NCI-H524 treated with DMSO at 0.1 percent for 48 hours (cell line): ENCODE results near the gene CSNK1G3.

Experiments used
- DNase-seq: peaks from one replicate; lab custom pipeline; 2025; lab: John Stamatoyannopoulos, UW

The CSNK1G3 gene

GRCh38 chr5:123514615-123515355 is 2.8 kb downstream of the CSNK1G3 start:
- DNase-seq: no peak

DNA sequence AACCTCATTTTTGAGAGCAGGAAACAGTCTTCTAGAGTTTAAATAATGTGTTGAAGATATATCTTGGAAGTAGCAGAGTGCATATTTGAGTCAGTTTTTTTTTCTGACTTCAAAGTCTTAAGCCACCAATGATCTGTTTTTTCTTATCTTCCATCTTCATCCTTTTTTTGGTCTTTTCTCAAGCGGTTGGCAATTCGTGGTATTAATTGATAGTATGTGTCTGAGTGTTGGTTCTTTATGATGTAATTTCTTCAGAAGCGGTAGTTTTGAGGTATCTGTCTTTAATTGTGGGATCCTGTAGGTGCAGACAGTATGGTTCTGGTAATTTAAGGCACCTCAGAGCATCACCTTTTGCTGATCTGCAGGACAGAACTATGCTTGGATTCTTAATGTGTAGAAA is 3.9 kb downstream of the CSNK1G3 start:
- DNase-seq: no peak

DNA sequence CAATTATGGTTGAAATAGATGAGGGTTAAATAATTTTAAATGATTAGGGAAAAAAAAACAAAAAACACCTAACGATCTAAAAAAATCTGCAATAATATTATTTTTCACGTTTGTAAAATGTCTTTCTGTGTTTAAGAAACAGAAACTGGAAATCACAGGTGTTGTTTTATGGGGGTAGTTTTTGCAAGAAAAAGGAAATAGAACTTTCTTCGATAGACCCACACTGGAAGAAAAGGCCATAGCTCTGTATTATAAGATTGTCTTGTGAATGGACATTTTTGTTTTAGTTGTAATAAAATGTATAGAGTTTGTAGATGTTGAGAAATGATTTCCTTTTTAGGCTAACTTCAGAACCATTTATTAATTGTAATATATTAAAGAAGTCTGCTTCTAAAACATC is 5.5 kb downstream of the CSNK1G3 start:
- DNase-seq: no peak

- DNase-seq: no peak
These were observed 6.1 kb downstream of the CSNK1G3 start for GRCh38 chr5:123518111-123518510.

GRCh38 chr5:123520677-123521247 is 8.8 kb downstream of the CSNK1G3 start:
- DNase-seq: no peak

GRCh38 chr5:123524146-123524545 is 12.2 kb downstream of the CSNK1G3 start:
- DNase-seq: no peak

GRCh38 chr5:123527190-123527589 is 15.2 kb downstream of the CSNK1G3 start:
- DNase-seq: no peak

DNA sequence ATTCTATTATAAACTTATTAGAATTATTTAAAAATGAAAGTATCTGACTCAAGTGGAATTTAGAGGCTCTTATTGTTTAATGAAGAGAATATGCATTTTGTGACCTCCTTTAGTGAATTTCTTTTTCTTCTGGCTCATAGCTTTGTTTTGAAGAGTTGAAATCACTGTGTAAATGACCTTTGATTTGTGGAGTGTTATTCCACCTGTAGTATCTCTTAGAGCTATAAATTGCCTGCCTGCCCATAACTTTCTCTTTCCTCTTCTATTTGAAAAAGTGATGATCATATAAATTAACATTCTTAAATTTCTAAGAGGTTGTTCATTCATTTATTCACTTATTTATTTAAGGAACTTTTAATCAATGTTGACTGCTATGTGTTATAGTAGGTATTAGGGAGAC is 16.1 kb downstream of the CSNK1G3 start:
- DNase-seq: no peak

GRCh38 chr5:123528878-123529277 is 16.9 kb downstream of the CSNK1G3 start:
- DNase-seq: no peak

DNA sequence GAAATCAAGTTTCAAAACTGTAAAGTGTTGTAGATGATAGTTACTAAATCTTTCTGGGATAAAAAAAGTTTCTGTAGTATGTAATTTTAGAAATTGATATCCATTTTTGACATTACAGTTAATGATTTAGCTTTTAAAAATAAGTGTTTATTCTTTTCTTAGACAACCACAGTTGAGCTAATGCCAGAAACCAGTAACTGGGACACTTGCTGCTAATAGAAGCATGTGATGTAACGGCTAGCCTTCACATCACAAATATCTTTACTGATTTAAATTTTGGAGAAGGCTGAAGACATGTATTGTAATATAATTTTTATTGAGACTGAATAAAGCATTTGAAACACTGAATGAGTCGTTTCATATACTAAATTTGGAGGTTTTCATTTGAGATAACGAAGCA is 18.8 kb downstream of the CSNK1G3 start:
- DNase-seq: no peak

GRCh38 chr5:123535648-123536047 is 23.7 kb downstream of the CSNK1G3 start:
- DNase-seq: no peak

DNA sequence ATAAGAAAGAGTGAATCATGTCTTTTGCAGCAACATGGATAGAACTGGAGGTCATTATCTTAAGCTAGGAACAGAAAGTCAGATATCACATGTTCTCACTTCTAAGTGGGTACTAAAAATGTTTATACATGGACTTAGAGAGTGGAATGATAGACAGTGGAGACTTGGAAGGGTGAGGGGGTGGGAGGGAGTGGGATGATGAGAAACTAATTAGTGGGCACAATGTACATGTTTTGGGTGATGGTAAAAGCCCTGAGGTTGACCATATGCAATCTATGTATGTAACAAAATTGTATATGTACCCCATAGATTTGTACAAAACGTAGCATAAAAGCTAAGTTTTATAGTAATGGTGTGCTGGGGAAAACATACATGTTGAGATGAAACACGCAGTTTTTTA is 25.3 kb downstream of the CSNK1G3 start:
- DNase-seq: no peak

DNA sequence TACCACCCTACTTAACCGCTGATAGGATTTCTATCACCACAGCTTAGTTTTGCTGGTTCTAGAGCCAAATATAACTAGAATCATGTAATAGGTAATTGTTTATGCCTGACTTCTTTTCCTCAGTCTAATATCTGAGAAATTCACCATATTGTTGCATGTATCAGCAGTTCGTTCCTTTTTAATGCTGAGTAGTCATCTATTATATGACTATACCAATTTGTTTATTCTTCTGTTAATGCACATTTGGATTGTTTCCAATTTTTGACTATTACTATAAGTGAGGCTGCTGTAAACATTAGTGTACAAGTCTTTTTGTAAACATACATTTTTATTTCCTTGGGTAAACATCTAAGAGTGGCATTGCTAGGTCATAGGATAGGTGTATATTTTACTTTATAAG is 25.9 kb downstream of the CSNK1G3 start:
- DNase-seq: no peak

GRCh38 chr5:123538670-123539459 is 26.9 kb downstream of the CSNK1G3 start:
- DNase-seq: no peak

GRCh38 chr5:123540534-123540933 is 28.6 kb downstream of the CSNK1G3 start:
- no peak for DNase-seq

DNA sequence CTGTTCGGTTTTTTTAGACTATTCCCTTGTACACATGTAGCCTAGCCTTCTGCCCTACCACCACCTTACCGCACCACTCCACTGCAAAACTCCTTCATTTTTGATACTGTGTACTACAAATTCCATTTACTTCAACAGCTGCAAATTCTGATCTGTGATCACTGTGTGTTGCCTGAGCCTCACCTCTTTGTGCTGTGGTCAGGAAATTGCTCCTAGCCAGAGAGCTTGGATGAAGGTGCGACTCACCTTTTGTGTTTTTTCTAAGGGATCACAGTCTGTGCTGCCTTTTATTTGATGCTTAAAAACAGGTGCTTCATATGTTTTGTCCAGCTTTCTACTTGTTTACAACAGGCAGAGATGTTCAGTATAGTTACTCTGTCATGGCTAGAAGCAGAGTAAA is 31.5 kb downstream of the CSNK1G3 start:
- DNase-seq: no peak

GRCh38 chr5:123545506-123545905 is 33.5 kb downstream of the CSNK1G3 start:
- DNase-seq: no peak

DNA sequence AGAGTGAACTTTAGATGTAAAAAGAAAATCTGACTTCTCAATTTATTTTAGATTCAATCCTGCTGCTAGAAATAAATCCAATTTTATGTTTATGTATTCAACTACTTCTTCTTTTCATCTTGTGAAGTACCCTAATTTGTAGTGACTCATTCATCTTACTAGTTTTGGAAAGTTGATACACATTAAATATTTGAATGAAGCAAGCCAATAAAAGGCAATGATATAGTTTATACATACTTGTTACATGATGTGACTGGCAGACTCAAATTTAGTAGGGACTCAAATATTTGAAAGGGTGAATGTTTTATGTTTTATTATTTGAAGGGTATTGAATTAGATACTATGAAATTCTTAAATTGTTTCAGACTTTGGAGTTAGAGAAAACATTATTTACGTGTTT is 34.7 kb downstream of the CSNK1G3 start:
- no peak for DNase-seq

GRCh38 chr5:123549256-123549904 is 37.4 kb downstream of the CSNK1G3 start:
- no peak for DNase-seq

- no peak for DNase-seq
These were observed 42.6 kb downstream of the CSNK1G3 start for GRCh38 chr5:123554601-123555000.

DNA sequence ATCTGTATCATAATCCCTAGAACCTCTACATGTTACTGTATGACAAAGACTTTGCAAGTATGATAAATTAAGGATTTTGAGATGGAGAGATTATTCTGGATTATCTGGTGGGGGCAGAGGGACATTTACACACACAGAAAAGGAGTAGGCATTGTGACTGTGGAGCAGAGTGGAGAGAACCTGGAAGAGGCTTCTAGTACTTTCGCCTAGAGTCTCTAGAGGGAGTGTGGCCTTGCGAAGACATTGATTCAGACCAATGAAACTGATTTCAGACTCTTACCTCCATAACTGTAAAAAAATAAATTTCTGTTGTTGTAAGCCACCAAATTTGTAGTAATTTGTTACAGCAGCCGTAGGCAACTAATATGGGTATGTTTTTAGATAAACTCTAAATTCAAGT is 45.9 kb downstream of the CSNK1G3 start:
- no peak for DNase-seq

GRCh38 chr5:123558762-123559433 is 46.9 kb downstream of the CSNK1G3 start:
- DNase-seq: no peak
